ENCODE measurements around the gene SLC46A1. TPM values are rescaled to one million over a fixed set of nuclear protein-coding genes. Genes with fewer than 3 reads are reported as not detected.

The SLC46A1 gene
- polyA plus RNA-seq, 1 donor (not counting 4 experiments of a cell fraction or from before 2014, with no cell fraction given): 1.9 TPM

- Histone ChIP-seq H3K4me1 (ENCODE audit: control insufficient read depth, extremely low read depth, insufficient read depth, low read length) (peaks cover 9% of the 10 kb centered on the region), H3K27ac (ENCODE audit: control insufficient read depth, insufficient read depth, low read length) (no peak overlapping the region), H2AFZ (ENCODE audit: control insufficient read depth, low read length) (no peak overlapping the region), H3K9ac (ENCODE audit: control insufficient read depth, extremely low read depth, insufficient read depth, low read length) (no peak overlapping the region), H3K4me2 (ENCODE audit: control insufficient read depth, extremely low read depth, insufficient read depth, low read depth, low read length) (no peak overlapping the region), H4K20me1 (ENCODE audit: control insufficient read depth, extremely low read depth, insufficient read depth, low read length) (no peaks in the 10 kb centered on the region), H3K36me3 (ENCODE audit: control insufficient read depth in 2 of 2, extremely low read depth in 1 of 2, insufficient read depth in 2 of 2, low read length in 2 of 2) (no peaks in the 10 kb centered on the region), H3K27me3 (ENCODE audit: control insufficient read depth, extremely low read depth, insufficient read depth, low read length) (no peaks in the 10 kb centered on the region), H3K79me2 (ENCODE audit: control insufficient read depth, insufficient read depth, low read length) (no peaks in the 10 kb centered on the region), H3K9me1 (ENCODE audit: control insufficient read depth, extremely low read depth, insufficient read depth, low read length) (no peaks in the 10 kb centered on the region), H3K4me3 (ENCODE audit: control insufficient read depth in 2 of 3, extremely low read depth in 1 of 3, insufficient read depth in 2 of 3, low read depth in 1 of 3, low read length in 3 of 3) (no peak overlapping the region), H3K9me3 (ENCODE audit: control insufficient read depth, low read depth, low read length) (no peaks in the 10 kb centered on the region)
- dilution Hi-C loops (cut with MboI; ENCODE audit: extremely low pct_ligation_motif_present, low sequenced_read_pairs): no loop called here
- FAIRE-seq (no peak), DNase-seq (ENCODE audit: low read depth, low spot score) (no peak)
- TF ChIP-seq EZH2 (IDR thresholded peaks at IDR 0.05; ENCODE audit: low read length): no peak
- TF ChIP-seq, protein P1, sequence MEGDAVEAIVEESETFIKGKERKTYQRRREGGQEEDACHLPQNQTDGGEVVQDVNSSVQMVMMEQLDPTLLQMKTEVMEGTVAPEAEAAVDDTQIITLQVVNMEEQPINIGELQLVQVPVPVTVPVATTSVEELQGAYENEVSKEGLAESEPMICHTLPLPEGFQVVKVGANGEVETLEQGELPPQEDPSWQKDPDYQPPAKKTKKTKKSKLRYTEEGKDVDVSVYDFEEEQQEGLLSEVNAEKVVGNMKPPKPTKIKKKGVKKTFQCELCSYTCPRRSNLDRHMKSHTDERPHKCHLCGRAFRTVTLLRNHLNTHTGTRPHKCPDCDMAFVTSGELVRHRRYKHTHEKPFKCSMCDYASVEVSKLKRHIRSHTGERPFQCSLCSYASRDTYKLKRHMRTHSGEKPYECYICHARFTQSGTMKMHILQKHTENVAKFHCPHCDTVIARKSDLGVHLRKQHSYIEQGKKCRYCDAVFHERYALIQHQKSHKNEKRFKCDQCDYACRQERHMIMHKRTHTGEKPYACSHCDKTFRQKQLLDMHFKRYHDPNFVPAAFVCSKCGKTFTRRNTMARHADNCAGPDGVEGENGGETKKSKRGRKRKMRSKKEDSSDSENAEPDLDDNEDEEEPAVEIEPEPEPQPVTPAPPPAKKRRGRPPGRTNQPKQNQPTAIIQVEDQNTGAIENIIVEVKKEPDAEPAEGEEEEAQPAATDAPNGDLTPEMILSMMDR (optimal IDR thresholded peaks at IDR 0.05 in 1 of 3, IDR thresholded peaks at IDR 0.05 in 1 of 3, conservative IDR thresholded peaks at IDR 0.05 in 1 of 3; ENCODE audit: extremely low read depth in 1 of 3, insufficient read depth in 2 of 3, low read length in 3 of 3): no peak
Observed at GRCh38 chr17:28390141-28390540, 15.9 kb downstream of the SLC46A1 start.

DNA sequence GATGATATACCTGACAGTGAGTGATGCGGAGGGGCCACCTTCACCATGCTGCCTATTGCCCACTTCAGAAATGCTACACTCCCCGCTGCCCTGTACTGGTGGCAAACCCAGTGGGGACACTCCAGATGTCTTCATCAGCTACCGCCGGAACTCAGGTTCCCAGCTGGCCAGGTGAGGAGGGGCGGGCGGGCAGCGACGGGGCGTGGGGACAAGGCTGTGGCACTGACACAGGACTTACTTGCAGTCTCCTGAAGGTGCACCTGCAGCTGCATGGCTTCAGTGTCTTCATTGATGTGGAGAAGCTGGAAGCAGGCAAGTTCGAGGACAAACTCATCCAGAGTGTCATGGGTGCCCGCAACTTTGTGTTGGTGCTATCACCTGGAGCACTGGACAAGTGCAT, 17.9 kb downstream of the SLC46A1 start:
- Histone ChIP-seq H3K27me3 (ENCODE audit: control insufficient read depth, extremely low read depth, insufficient read depth, low read length) (peaks cover 18% of the 10 kb centered on the region), H3K4me1 (ENCODE audit: control insufficient read depth, extremely low read depth, insufficient read depth, low read length) (peaks cover 10% of the 10 kb centered on the region), H3K9me3 (ENCODE audit: control insufficient read depth, low read depth, low read length) (no peaks in the 10 kb centered on the region), H2AFZ (ENCODE audit: control insufficient read depth, low read length) (no peak overlapping the region), H3K36me3 (ENCODE audit: control insufficient read depth in 2 of 2, extremely low read depth in 1 of 2, insufficient read depth in 2 of 2, low read length in 2 of 2) (no peaks in the 10 kb centered on the region), H4K20me1 (ENCODE audit: control insufficient read depth, extremely low read depth, insufficient read depth, low read length) (no peaks in the 10 kb centered on the region), H3K79me2 (ENCODE audit: control insufficient read depth, insufficient read depth, low read length) (no peaks in the 10 kb centered on the region), H3K27ac (ENCODE audit: control insufficient read depth, insufficient read depth, low read length) (no peak overlapping the region), H3K4me2 (ENCODE audit: control insufficient read depth, extremely low read depth, insufficient read depth, low read depth, low read length) (no peak overlapping the region), H3K4me3 (ENCODE audit: control insufficient read depth in 2 of 3, extremely low read depth in 1 of 3, insufficient read depth in 2 of 3, low read depth in 1 of 3, low read length in 3 of 3) (no peak overlapping the region), H3K9me1 (ENCODE audit: control insufficient read depth, extremely low read depth, insufficient read depth, low read length) (no peaks in the 10 kb centered on the region), H3K9ac (ENCODE audit: control insufficient read depth, extremely low read depth, insufficient read depth, low read length) (no peak overlapping the region)
- TF ChIP-seq, protein P1 (optimal IDR thresholded peaks at IDR 0.05 in 1 of 3, IDR thresholded peaks at IDR 0.05 in 1 of 3, conservative IDR thresholded peaks at IDR 0.05 in 1 of 3; ENCODE audit: extremely low read depth in 1 of 3, insufficient read depth in 2 of 3, low read length in 3 of 3): no peak
- no peak for TF ChIP-seq EZH2 (IDR thresholded peaks at IDR 0.05; ENCODE audit: low read length)
- FAIRE-seq (no peak), DNase-seq (ENCODE audit: low read depth, low spot score) (no peak)
- dilution Hi-C loops (cut with MboI; ENCODE audit: extremely low pct_ligation_motif_present, low sequenced_read_pairs): no loop called here
